ENCODE measurements around the gene MAGI2.

DNA sequence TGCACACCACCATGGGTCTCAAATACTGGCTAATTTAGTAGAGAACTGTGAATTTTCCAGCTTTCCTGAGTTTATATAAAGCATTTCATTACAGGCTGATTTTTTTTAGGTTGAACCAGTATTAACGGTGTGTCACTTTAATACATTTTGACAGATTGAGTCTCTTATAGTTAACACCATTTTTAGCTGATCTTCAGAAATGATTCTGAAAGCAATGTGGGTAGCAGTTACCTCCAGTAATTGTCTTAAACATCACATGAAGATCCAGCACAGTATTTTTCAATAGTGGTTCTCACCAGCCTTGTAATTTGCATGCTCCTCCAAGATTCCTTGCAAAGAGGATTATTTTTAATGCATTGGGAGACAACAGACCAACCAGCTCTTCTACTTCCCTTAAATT lies 961.3 kb downstream of the MAGI2 start:
- TF ChIP-seq, protein P1, sequence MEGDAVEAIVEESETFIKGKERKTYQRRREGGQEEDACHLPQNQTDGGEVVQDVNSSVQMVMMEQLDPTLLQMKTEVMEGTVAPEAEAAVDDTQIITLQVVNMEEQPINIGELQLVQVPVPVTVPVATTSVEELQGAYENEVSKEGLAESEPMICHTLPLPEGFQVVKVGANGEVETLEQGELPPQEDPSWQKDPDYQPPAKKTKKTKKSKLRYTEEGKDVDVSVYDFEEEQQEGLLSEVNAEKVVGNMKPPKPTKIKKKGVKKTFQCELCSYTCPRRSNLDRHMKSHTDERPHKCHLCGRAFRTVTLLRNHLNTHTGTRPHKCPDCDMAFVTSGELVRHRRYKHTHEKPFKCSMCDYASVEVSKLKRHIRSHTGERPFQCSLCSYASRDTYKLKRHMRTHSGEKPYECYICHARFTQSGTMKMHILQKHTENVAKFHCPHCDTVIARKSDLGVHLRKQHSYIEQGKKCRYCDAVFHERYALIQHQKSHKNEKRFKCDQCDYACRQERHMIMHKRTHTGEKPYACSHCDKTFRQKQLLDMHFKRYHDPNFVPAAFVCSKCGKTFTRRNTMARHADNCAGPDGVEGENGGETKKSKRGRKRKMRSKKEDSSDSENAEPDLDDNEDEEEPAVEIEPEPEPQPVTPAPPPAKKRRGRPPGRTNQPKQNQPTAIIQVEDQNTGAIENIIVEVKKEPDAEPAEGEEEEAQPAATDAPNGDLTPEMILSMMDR (IDR thresholded peaks at IDR 0.05; ENCODE audit: insufficient read depth, low read length, poor library complexity, severe bottlenecking), result no peak
- TF ChIP-seq EZH2phosphoT487 (conservative IDR thresholded peaks at IDR 0.05; ENCODE audit: low read length), result no peak
